22Rv1 (cell line): ENCODE measurements around the gene GRHPR.

ENCODE experiments used
- H3K27ac ChIP-seq: fragments of 450-650 bp; 2 replicates; pipeline ENCODE4 v1.5.1; 2017
- CTCF ChIP-seq: fragments of 450-650 bp; IDR thresholded peaks from 2 replicates; pipeline ENCODE4 v1.5.1; 2017; ENCODE audit warnings: mild to moderate bottlenecking
- ZFX ChIP-seq: fragments of 450-650 bp; IDR thresholded peaks from 2 replicates; pipeline ENCODE4 v1.6.1; 2017; ENCODE audit warnings: antibody characterized with exemption, borderline replicate concordance

The GRHPR gene

GRCh38 chr9:37415011-37415719 lies 7.3 kb upstream of the GRHPR start:
- H3K27ac ChIP-seq = no peak overlapping the region
- TF ChIP-seq CTCF = peak; percentile 88
- no peak for TF ChIP-seq ZFX

- TF ChIP-seq ZFX (no peak), CTCF (no peak)
- peak overlapping the region; percentile 71 for H3K27ac ChIP-seq
Measured at GRCh38 chr9:37417252-37417803, 5.2 kb upstream of the GRHPR start.

- peak overlapping the region; percentile 71 for H3K27ac ChIP-seq
- no peak for TF ChIP-seq ZFX
- no peak for TF ChIP-seq CTCF
Measured at GRCh38 chr9:37417857-37418618, 4.5 kb upstream of the GRHPR start.

- no peak for TF ChIP-seq ZFX
- TF ChIP-seq CTCF = no peak
- H3K27ac ChIP-seq = peak overlapping the region; percentile 71; the same call in 1 of the 2 replicates
Measured at GRCh38 chr9:37419204-37419603, 3.3 kb upstream of the GRHPR start.

- TF ChIP-seq CTCF (no peak), ZFX (no peak)
- no peak overlapping the region for H3K27ac ChIP-seq
Measured at GRCh38 chr9:37420271-37421215, 2.0 kb upstream of the GRHPR start.

- TF ChIP-seq ZFX (no peak), CTCF (no peak)
- peak overlapping the region; percentile 78 for H3K27ac ChIP-seq
Measured at GRCh38 chr9:37421914-37422288, 595 bp upstream of the GRHPR start.
